NCI-H69 (cell line): Measurements from ENCODE around the gene TLE3.

Experiments used
- DNase-seq: peaks from one replicate; lab custom pipeline; 2025; lab: John Stamatoyannopoulos, UW

TLE3 gene

GRCh38 chr15:70062321-70062956, 35.3 kb downstream of the TLE3 start:
- DNase-seq = peak; percentile 78

GRCh38 chr15:70061696-70062270, 35.9 kb downstream of the TLE3 start:
- no peak for DNase-seq

- no peak for DNase-seq
These were observed 36.8 kb downstream of the TLE3 start for GRCh38 chr15:70060993-70061305.

GRCh38 chr15:70060214-70060992, 37.3 kb downstream of the TLE3 start:
- no peak for DNase-seq

GRCh38 chr15:70059476-70060213, 38.1 kb downstream of the TLE3 start:
- DNase-seq = no peak

GRCh38 chr15:70058642-70059360, 38.9 kb downstream of the TLE3 start:
- DNase-seq = no peak

- no peak for DNase-seq
These were observed 39.6 kb downstream of the TLE3 start for GRCh38 chr15:70057931-70058641.

- DNase-seq = no peak
These were observed 41.5 kb downstream of the TLE3 start for GRCh38 chr15:70056091-70056680.

GRCh38 chr15:70055601-70056051, 42.1 kb downstream of the TLE3 start:
- DNase-seq = no peak

- DNase-seq = no peak
These were observed 42.8 kb downstream of the TLE3 start for GRCh38 chr15:70054884-70055387.

GRCh38 chr15:70054366-70054765, 43.4 kb downstream of the TLE3 start:
- DNase-seq = no peak

GRCh38 chr15:70053716-70054229, 43.9 kb downstream of the TLE3 start:
- DNase-seq = no peak

GRCh38 chr15:70053001-70053715, 44.6 kb downstream of the TLE3 start:
- DNase-seq = no peak

GRCh38 chr15:70051948-70052633, 45.6 kb downstream of the TLE3 start:
- no peak for DNase-seq

GRCh38 chr15:70050970-70051369, 46.7 kb downstream of the TLE3 start:
- no peak for DNase-seq

GRCh38 chr15:70050441-70050840, 47.3 kb downstream of the TLE3 start:
- DNase-seq = no peak

GRCh38 chr15:70049701-70050301, 47.9 kb downstream of the TLE3 start:
- DNase-seq = no peak

GRCh38 chr15:70048578-70049514, 48.9 kb downstream of the TLE3 start:
- DNase-seq = no peak
